Ramos (cell line): ENCODE measurements around the gene B3GALT4.

Experiments
- in situ Hi-C: fragments of 300-500 bp; cut with MboI; formaldehyde crosslinking; loops from one replicate; pipeline ENCODE4 v1.14.3; 2022; ENCODE audit warnings: low sequenced_read_pairs; ENCODE audit not compliant: unreplicated experiment

B3GALT4 gene

GRCh38 chr6:33288921-33289783, 12.2 kb downstream of the B3GALT4 start, which contains the start of the genes PFDN6 and WDR46:
Gene PFDN6, plus strand, starts transcription at chr6:33289601. Its CDS starts 256 bp downstream, at chr6:33289857.
Gene WDR46, minus strand, starts transcription at chr6:33289239. Its CDS starts 69 bp downstream, at chr6:33289170.
- in situ Hi-C loops: no loop called here

- in situ Hi-C loops: no loop called here
Observed at GRCh38 chr6:33289784-33290315, 12.9 kb downstream of the B3GALT4 start.

GRCh38 chr6:33290459-33290858, 13.5 kb downstream of the B3GALT4 start:
- in situ Hi-C loops: no loop called here

- in situ Hi-C loops: no loop called here
Observed at GRCh38 chr6:33292996-33293682, 16.2 kb downstream of the B3GALT4 start.

GRCh38 chr6:33294086-33294823, 17.3 kb downstream of the B3GALT4 start:
- in situ Hi-C loops: no loop called here

- in situ Hi-C loops: no loop called here
Observed at GRCh38 chr6:33295621-33296369, 18.9 kb downstream of the B3GALT4 start.

- in situ Hi-C loops: no loop called here
Observed at GRCh38 chr6:33296797-33297405, 20.0 kb downstream of the B3GALT4 start.

GRCh38 chr6:33297406-33297955, 20.6 kb downstream of the B3GALT4 start:
- in situ Hi-C loops: no loop called here

GRCh38 chr6:33297956-33298772, 21.2 kb downstream of the B3GALT4 start:
- in situ Hi-C loops: no loop called here

GRCh38 chr6:33298773-33299236, 21.9 kb downstream of the B3GALT4 start, which contains the start of gene RGL2:
Gene RGL2, minus strand, starts transcription at chr6:33298942. Its CDS starts 332 bp downstream, at chr6:33298610.
- in situ Hi-C loops: no loop called here

GRCh38 chr6:33299237-33299944, 22.5 kb downstream of the B3GALT4 start:
- in situ Hi-C loops: no loop called here

- in situ Hi-C loops: no loop called here
Observed at GRCh38 chr6:33301877-33302276, 25.0 kb downstream of the B3GALT4 start.

- in situ Hi-C loops: no loop called here
Observed at GRCh38 chr6:33304216-33304615, 27.3 kb downstream of the B3GALT4 start.

GRCh38 chr6:33305052-33305451, 28.1 kb downstream of the B3GALT4 start:
- in situ Hi-C loops: no loop called here

- in situ Hi-C loops: no loop called here
Observed at GRCh38 chr6:33306356-33306755, 29.4 kb downstream of the B3GALT4 start.

GRCh38 chr6:33312361-33313104, 35.6 kb downstream of the B3GALT4 start:
- in situ Hi-C loops: no loop called here
